HEK293 (cell line): ENCODE measurements around the gene TMEM239.

Source experiments
- CTCF ChIA-PET: fragments of 350-600 bp; formaldehyde crosslinking; extraction: SDS; loops from one replicate; lab custom pipeline; 2021; ENCODE audit warnings: antibody characterized with exemption; lab: Yijun Ruan, JAX
- POLR2A ChIA-PET: fragments of 300-600 bp; formaldehyde crosslinking; extraction: SDS; loops from one replicate; lab custom pipeline; 2020; ENCODE audit warnings: antibody characterized with exemption, inconsistent platforms; lab: Yijun Ruan, JAX
- H3K27ac ChIP-seq: fragments of 200-500 bp; sonication (Bioruptor generic); 2 replicates; pipeline ENCODE4 v1.5.1; 2014; ENCODE audit warnings: low read depth, low read length, control low read depth, inconsistent platforms; ENCODE audit errors: extremely low read depth
- H3K36me3 ChIP-seq, 2 experiments: fragments of 200-500 bp in 1 of 2; sonication (Bioruptor generic) in 1 of 2; 1 replicate in 1 of 2; 2 replicates in 1 of 2; pipeline ENCODE4 v1.5.1; 2014 to 2017; ENCODE audit warnings: inconsistent platforms in 2 of 2, low read length in 2 of 2; ENCODE audit not compliant: control insufficient read depth in 2 of 2, insufficient read depth in 1 of 2
- H3K4me1 ChIP-seq: fragments of 200-500 bp; sonication (Bioruptor generic); 2 replicates; pipeline ENCODE4 v1.5.1; 2014; ENCODE audit warnings: mild to moderate bottlenecking, low read length, inconsistent platforms; ENCODE audit not compliant: control insufficient read depth, insufficient read depth
- H3K4me3 ChIP-seq: 2 replicates; pipeline ENCODE4 v1.5.1; 2011; ENCODE audit warnings: low read depth, mild to moderate bottlenecking, control low read depth, low read length, moderate library complexity
- H3K9me3 ChIP-seq: fragments of 200-500 bp; sonication (Bioruptor generic); 2 replicates; pipeline ENCODE4 v1.5.1; 2014; ENCODE audit warnings: low read depth, low read length, inconsistent platforms; ENCODE audit not compliant: control insufficient read depth, insufficient read depth
- EGR2 ChIP-seq: fragments of 450-650 bp; formaldehyde crosslinking; IDR thresholded peaks from 2 replicates; pipeline ENCODE4 v1.5.1; 2016; ENCODE audit warnings: low read depth, missing biosample characterization, missing genetic modification characterization
- KLF10 ChIP-seq: fragments of 450-650 bp; IDR thresholded peaks from 2 replicates; pipeline ENCODE4 v1.5.1; 2018; ENCODE audit warnings: missing biosample characterization, mild to moderate bottlenecking, missing genetic modification characterization
- KLF16 ChIP-seq: fragments of 450-650 bp; formaldehyde crosslinking; IDR thresholded peaks from 2 replicates; pipeline ENCODE4 v1.5.1; 2017; ENCODE audit warnings: missing biosample characterization, missing genetic modification characterization
- PRDM1 ChIP-seq: fragments of 450-650 bp; formaldehyde crosslinking; IDR thresholded peaks from 2 replicates; pipeline ENCODE4; 2016; ENCODE audit warnings: missing biosample characterization, missing genetic modification characterization
- RBAK ChIP-seq: fragments of 450-650 bp; formaldehyde crosslinking; IDR thresholded peaks from 2 replicates; pipeline ENCODE4 v1.5.1; 2016; ENCODE audit warnings: missing biosample characterization, missing genetic modification characterization
- ZBTB6 ChIP-seq: fragments of 450-650 bp; formaldehyde crosslinking; IDR thresholded peaks from 2 replicates; pipeline ENCODE4 v1.5.1; 2017; ENCODE audit warnings: missing biosample characterization, missing genetic modification characterization
- ZNF10 ChIP-seq: fragments of 450-650 bp; formaldehyde crosslinking; IDR thresholded peaks from 2 replicates; pipeline ENCODE4 v1.5.1; 2017; ENCODE audit warnings: missing biosample characterization, missing genetic modification characterization
- ZNF114 ChIP-seq: fragments of 450-650 bp; formaldehyde crosslinking; IDR thresholded peaks from 2 replicates; pipeline ENCODE4 v1.5.0; 2017; ENCODE audit warnings: missing biosample characterization, missing genetic modification characterization
- ZNF202 ChIP-seq: fragments of 450-650 bp; formaldehyde crosslinking; IDR thresholded peaks from 2 replicates; pipeline ENCODE4 v1.5.1; 2016; ENCODE audit warnings: missing biosample characterization, missing genetic modification characterization, borderline replicate concordance
- ZNF24 ChIP-seq: fragments of 450-650 bp; formaldehyde crosslinking; IDR thresholded peaks from 2 replicates; pipeline ENCODE4 v1.5.1; 2016; ENCODE audit warnings: missing biosample characterization, missing genetic modification characterization
- ZNF366 ChIP-seq: fragments of 450-650 bp; formaldehyde crosslinking; conservative IDR thresholded peaks from 2 replicates; pipeline ENCODE4 v1.5.1; 2016; ENCODE audit warnings: missing biosample characterization, missing genetic modification characterization
- ZNF404 ChIP-seq: fragments of 450-650 bp; formaldehyde crosslinking; IDR thresholded peaks from 2 replicates; pipeline ENCODE4 v1.5.1; 2017; ENCODE audit warnings: missing biosample characterization, missing genetic modification characterization
- ZNF426 ChIP-seq: fragments of 450-650 bp; formaldehyde crosslinking; IDR thresholded peaks from 2 replicates; pipeline ENCODE4 v1.5.1; 2017; ENCODE audit warnings: missing biosample characterization, missing genetic modification characterization, mild to moderate bottlenecking, inconsistent platforms, moderate library complexity
- ZNF449 ChIP-seq: fragments of 450-650 bp; formaldehyde crosslinking; IDR thresholded peaks from 2 replicates; pipeline ENCODE4 v1.5.1; 2017; ENCODE audit warnings: missing biosample characterization, mild to moderate bottlenecking, missing genetic modification characterization, moderate library complexity
- ZNF521 ChIP-seq: fragments of 450-650 bp; formaldehyde crosslinking; IDR thresholded peaks from 2 replicates; pipeline ENCODE4 v1.5.1; 2017; ENCODE audit warnings: missing biosample characterization, mild to moderate bottlenecking, missing genetic modification characterization
- ZNF560 ChIP-seq: fragments of 450-650 bp; formaldehyde crosslinking; IDR thresholded peaks from 2 replicates; pipeline ENCODE4 v1.5.1; 2017; ENCODE audit warnings: missing biosample characterization, missing genetic modification characterization, borderline replicate concordance
- ZNF571 ChIP-seq: fragments of 450-650 bp; formaldehyde crosslinking; IDR thresholded peaks from 2 replicates; pipeline ENCODE4 v1.5.0; 2017; ENCODE audit warnings: missing biosample characterization, missing genetic modification characterization
- ZNF658 ChIP-seq: fragments of 450-650 bp; formaldehyde crosslinking; IDR thresholded peaks from 2 replicates; pipeline ENCODE4; 2016; ENCODE audit warnings: missing biosample characterization, missing genetic modification characterization
- ZNF791 ChIP-seq: fragments of 450-650 bp; formaldehyde crosslinking; IDR thresholded peaks from 2 replicates; pipeline ENCODE4 v1.5.1; 2016; ENCODE audit warnings: missing biosample characterization, missing genetic modification characterization
- ZNF837 ChIP-seq: fragments of 450-650 bp; formaldehyde crosslinking; IDR thresholded peaks from 2 replicates; pipeline ENCODE4 v1.5.1; 2016; ENCODE audit warnings: missing biosample characterization, missing genetic modification characterization
- ZNF843 ChIP-seq: fragments of 450-650 bp; formaldehyde crosslinking; IDR thresholded peaks from 2 replicates; pipeline ENCODE4 v1.5.1; 2016; ENCODE audit warnings: missing biosample characterization, missing genetic modification characterization

TMEM239 gene

GRCh38 chr20:2816030-2816582 is at the start of gene TMEM239:
Gene TMEM239, plus strand, starts transcription at chr20:2816364. Its CDS starts 191 bp downstream, at chr20:2816555.
- Histone ChIP-seq H3K4me1 (peaks cover 19% of the 10 kb centered on the region), H3K27ac (0 out of 2 replicates have a peak within 1 kb of the TSS, but pooled peaks have one; percentile 12), H3K4me3 (no peak within 1 kb of the TSS), H3K36me3 (no peaks in the 10 kb centered on the region), H3K9me3 (peaks cover 2% of the 10 kb centered on the region; the same call in 1 of the 2 replicates)
- CTCF ChIA-PET, result interaction anchor here (0.6 kb wide), 1 partner anchor 13 kb away, joined by 3 read pairs; no protein-coding TSS in a partner anchor
- TF ChIP-seq PRDM1, result peak; percentile 81
- TF ChIP-seq ZNF426, result no peak
- no peak for TF ChIP-seq ZNF521
- POLR2A ChIA-PET, result no interaction called here

GRCh38 chr20:2767768-2768631 is 48.2 kb upstream of the TMEM239 start:
- TF ChIP-seq ZNF449 (0 out of 2 replicates have a peak, but pooled peaks have one; percentile 47), EGR2 (tag by site-specific recombination) (peak; percentile 15; the same call in 1 of the 2 replicates), ZNF114 (tag by site-specific recombination) (no peak)
- POLR2A ChIA-PET, result no interaction called here
- Histone ChIP-seq H3K36me3 (no peaks in the 10 kb centered on the region), H3K9me3 (no peaks in the 10 kb centered on the region), H3K4me3 (no peak overlapping the region), H3K27ac (no peak overlapping the region), H3K4me1 (no peaks in the 10 kb centered on the region)
- CTCF ChIA-PET, result interaction anchor here (0.5 to 1.4 kb wide), 6 partner anchors 12 to 84 kb away, joined by 3 to 6 read pairs (median 6); no protein-coding TSS in a partner anchor

- H3K4me1 ChIP-seq, result no peaks in the 10 kb centered on the region
- H3K36me3 ChIP-seq, result no peaks in the 10 kb centered on the region
- ChIA-PET POLR2A (no interaction called here), CTCF (interaction anchor here (0.6 to 1.3 kb wide), 3 partner anchors 16 to 122 kb away, joined by 3 to 5 read pairs (median 3); no protein-coding TSS in a partner anchor)
- no peak overlapping the region for H3K4me3 ChIP-seq
- no peak overlapping the region for H3K27ac ChIP-seq
- H3K9me3 ChIP-seq, result no peaks in the 10 kb centered on the region
- no peak for TF ChIP-seq ZBTB6 (tag by site-specific recombination)
- TF ChIP-seq KLF16 (tag by site-specific recombination), result no peak
- no peak for TF ChIP-seq ZNF202 (tag by site-specific recombination)
- no peak for TF ChIP-seq ZNF658 (tag by site-specific recombination)
- TF ChIP-seq KLF10, result no peak
- no peak for TF ChIP-seq ZNF24 (tag by site-specific recombination)
- TF ChIP-seq ZNF560 (tag by site-specific recombination), result no peak
- no peak for TF ChIP-seq ZNF426
- no peak for TF ChIP-seq ZNF571
- no peak for TF ChIP-seq ZNF843 (tag by site-specific recombination)
- TF ChIP-seq ZNF837, result no peak
- no peak for TF ChIP-seq ZNF404 (tag by site-specific recombination)
- no peak for TF ChIP-seq ZNF791 (tag by site-specific recombination)
- TF ChIP-seq ZNF366, result no peak
- TF ChIP-seq ZNF449, result no peak
- no peak for TF ChIP-seq ZNF10 (tag by site-specific recombination)
- no peak for TF ChIP-seq RBAK (tag by site-specific recombination)
Observed at GRCh38 chr20:2768632-2769015, 47.5 kb upstream of the TMEM239 start.
